OCI-LY1 (cell line): Measurements from ENCODE around the gene ABCA13.

Source experiments
- H2AFZ ChIP-seq: fragments of 200-600 bp; sonication (generic), shearing (Covaris generic); 2 replicates; pipeline ENCODE4 v1.6.0; 2014; ENCODE audit warnings: antibody characterized with exemption, mild to moderate bottlenecking, low read length
- H3F3A ChIP-seq: fragments of 200-600 bp; sonication (generic), shearing (Covaris generic); 2 replicates; pipeline ENCODE4 v1.6.0; 2014; ENCODE audit warnings: mild to moderate bottlenecking, antibody characterized with exemption, low read length, moderate library complexity; ENCODE audit not compliant: insufficient read depth
- H3K27ac ChIP-seq: fragments of 200-600 bp; sonication (generic); 2 replicates; pipeline ENCODE4 v1.5.1; 2014; ENCODE audit warnings: low read length, mixed run types, mild to moderate bottlenecking, low read depth; ENCODE audit not compliant: poor library complexity, severe bottlenecking
- H3K27me3 ChIP-seq: fragments of 200-600 bp; sonication (generic); 2 replicates; pipeline ENCODE4 v1.6.0; 2014; ENCODE audit warnings: antibody characterized with exemption, mild to moderate bottlenecking, low read length, moderate library complexity; ENCODE audit not compliant: insufficient read depth
- H3K36me3 ChIP-seq: fragments of 200-600 bp; sonication (generic); 2 replicates; pipeline ENCODE4 v1.6.1; 2014; ENCODE audit warnings: mild to moderate bottlenecking, antibody characterized with exemption, low read length, moderate library complexity, mixed read lengths; ENCODE audit not compliant: insufficient read depth
- H3K4me1 ChIP-seq: fragments of 200-600 bp; sonication (generic); 2 replicates; pipeline ENCODE4 v1.5.1; 2014; ENCODE audit warnings: mild to moderate bottlenecking, low read length, moderate library complexity; ENCODE audit not compliant: insufficient read depth, severe bottlenecking
- H3K4me2 ChIP-seq: fragments of 200-600 bp; sonication (generic), shearing (Covaris generic); 2 replicates; pipeline ENCODE4 v1.6.1; 2014; ENCODE audit warnings: low read length
- H3K4me3 ChIP-seq: fragments of 200-600 bp; sonication (generic); 2 replicates; pipeline ENCODE4 v1.5.1; 2014; ENCODE audit warnings: low read length, low read depth, mild to moderate bottlenecking, mixed read lengths; ENCODE audit not compliant: poor library complexity, severe bottlenecking
- H3K79me2 ChIP-seq: fragments of 200-600 bp; shearing (Covaris generic); 2 replicates; pipeline ENCODE4 v1.6.1; 2016; ENCODE audit warnings: mixed run types, low read length, mixed read lengths; ENCODE audit not compliant: insufficient read depth
- H3K9ac ChIP-seq: fragments of 200-600 bp; sonication (generic), shearing (Covaris generic); 2 replicates; pipeline ENCODE4 v1.6.1; 2014; ENCODE audit warnings: mild to moderate bottlenecking, low read length, mixed read lengths
- H3K9me2 ChIP-seq: fragments of 200-600 bp; sonication (generic), shearing (Covaris generic); 2 replicates; pipeline ENCODE4 v1.6.1; 2014; ENCODE audit warnings: low read depth, mild to moderate bottlenecking, low read length, mixed read lengths
- H3K9me3 ChIP-seq: fragments of 200-600 bp; shearing (Covaris generic); 2 replicates; pipeline ENCODE4 v1.6.1; 2014; ENCODE audit warnings: low read length, mixed read lengths
- H4K20me1 ChIP-seq: fragments of 200-600 bp; sonication (generic), shearing (Covaris generic); 2 replicates; pipeline ENCODE4 v1.6.0; 2016; ENCODE audit warnings: mild to moderate bottlenecking, low read length; ENCODE audit not compliant: insufficient read depth
- EZH2 ChIP-seq: fragments of 200-600 bp; sonication (generic), shearing (Covaris generic); IDR thresholded peaks from 2 replicates; pipeline ENCODE4 v1.8.0; 2017; ENCODE audit warnings: borderline replicate concordance, mixed run types, mild to moderate bottlenecking, antibody characterized with exemption, low read length, moderate library complexity, mixed read lengths
- TF ChIP-seq, protein P1 (sequence below): fragments of 200-600 bp; sonication (generic), shearing (Covaris generic); IDR thresholded peaks from 2 replicates; pipeline ENCODE4 v1.5.1; 2017; ENCODE audit warnings: mild to moderate bottlenecking, antibody characterized with exemption, low read length, moderate library complexity, mixed read lengths

ABCA13 gene

DNA sequence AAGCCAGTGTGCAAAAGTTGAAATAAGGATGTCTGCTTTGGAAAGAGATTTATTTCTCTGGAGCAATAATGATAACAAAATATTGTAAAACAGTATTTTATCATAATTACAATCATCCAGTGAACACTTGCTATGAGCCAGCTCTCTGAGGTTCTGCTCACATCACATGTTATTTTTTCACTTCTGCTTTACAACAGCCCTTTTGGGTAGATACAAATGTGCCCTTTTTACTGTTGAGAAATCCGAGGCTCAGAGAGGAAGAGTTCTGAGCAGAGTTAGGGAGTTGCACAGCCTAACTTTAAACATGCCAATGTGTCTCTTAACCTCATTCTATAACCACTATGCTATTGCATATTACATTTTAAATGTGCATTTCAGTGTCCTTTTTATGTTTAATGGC is 520.5 kb downstream of the ABCA13 start:
- Histone ChIP-seq H3K4me1 (no peaks in the 10 kb centered on the region), H3K4me2 (no peak overlapping the region), H3K9me2 (no peaks in the 10 kb centered on the region), H3K27me3 (no peaks in the 10 kb centered on the region), H3K36me3 (no peaks in the 10 kb centered on the region), H2AFZ (no peak overlapping the region), H3K4me3 (no peak overlapping the region), H3F3A (no peaks in the 10 kb centered on the region), H4K20me1 (no peaks in the 10 kb centered on the region), H3K9ac (no peak overlapping the region), H3K9me3 (no peaks in the 10 kb centered on the region), H3K27ac (no peak overlapping the region), H3K79me2 (no peaks in the 10 kb centered on the region)
- TF ChIP-seq EZH2 = no peak
- TF ChIP-seq, protein P1, sequence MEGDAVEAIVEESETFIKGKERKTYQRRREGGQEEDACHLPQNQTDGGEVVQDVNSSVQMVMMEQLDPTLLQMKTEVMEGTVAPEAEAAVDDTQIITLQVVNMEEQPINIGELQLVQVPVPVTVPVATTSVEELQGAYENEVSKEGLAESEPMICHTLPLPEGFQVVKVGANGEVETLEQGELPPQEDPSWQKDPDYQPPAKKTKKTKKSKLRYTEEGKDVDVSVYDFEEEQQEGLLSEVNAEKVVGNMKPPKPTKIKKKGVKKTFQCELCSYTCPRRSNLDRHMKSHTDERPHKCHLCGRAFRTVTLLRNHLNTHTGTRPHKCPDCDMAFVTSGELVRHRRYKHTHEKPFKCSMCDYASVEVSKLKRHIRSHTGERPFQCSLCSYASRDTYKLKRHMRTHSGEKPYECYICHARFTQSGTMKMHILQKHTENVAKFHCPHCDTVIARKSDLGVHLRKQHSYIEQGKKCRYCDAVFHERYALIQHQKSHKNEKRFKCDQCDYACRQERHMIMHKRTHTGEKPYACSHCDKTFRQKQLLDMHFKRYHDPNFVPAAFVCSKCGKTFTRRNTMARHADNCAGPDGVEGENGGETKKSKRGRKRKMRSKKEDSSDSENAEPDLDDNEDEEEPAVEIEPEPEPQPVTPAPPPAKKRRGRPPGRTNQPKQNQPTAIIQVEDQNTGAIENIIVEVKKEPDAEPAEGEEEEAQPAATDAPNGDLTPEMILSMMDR = no peak
